ENCODE data around the gene FAM174C. TPM values are rescaled to one million over a fixed set of nuclear protein-coding genes. Genes with fewer than 3 reads are reported as not detected.

The FAM174C gene
- total RNA-seq, 1 experiment from 2014 or later: 59.4 TPM

DNA sequence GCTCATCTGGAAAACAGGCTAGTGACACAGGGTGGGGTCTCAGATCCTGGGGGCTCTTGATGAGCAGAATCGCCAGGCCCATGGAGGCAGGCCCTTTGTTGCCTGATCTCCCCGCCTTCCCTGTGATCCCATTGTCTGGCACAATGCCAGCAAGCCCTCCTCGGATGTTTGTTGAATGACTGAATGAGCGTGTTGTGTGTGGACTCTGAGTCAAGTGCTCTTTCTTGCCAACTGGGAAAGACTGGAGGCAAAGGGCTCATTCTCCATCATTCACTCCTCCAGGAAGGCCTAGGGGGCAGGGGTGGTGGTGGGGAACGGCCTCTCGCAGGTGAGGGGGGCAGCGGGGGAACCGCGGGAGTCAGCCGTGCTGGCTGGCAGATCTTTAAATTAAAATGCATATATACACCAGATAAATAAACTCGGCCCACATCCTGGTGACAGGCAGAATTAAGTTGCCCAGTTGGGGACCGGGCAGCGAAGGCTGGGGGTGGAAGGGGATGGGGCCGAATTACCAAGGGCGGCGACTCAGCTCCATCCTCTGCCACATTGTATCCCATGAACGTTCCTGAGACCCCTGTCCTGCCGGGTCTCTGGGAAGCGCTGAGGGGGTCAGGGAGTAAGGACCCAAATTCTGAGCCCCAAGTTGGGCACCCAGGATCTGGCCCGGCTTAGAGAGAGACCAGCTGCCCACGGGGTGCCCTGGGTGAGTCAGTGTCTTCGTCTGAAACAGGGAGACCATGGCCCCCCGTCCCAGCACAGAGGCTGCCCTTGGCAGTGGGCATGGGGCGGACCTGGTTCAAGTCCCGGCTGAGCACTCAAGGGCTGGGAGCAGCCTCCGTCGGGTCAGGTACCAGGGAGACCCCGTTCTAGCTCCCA lies 34.9 kb downstream of the FAM174C start:
- POLR2A ChIA-PET: no interaction called here

DNA sequence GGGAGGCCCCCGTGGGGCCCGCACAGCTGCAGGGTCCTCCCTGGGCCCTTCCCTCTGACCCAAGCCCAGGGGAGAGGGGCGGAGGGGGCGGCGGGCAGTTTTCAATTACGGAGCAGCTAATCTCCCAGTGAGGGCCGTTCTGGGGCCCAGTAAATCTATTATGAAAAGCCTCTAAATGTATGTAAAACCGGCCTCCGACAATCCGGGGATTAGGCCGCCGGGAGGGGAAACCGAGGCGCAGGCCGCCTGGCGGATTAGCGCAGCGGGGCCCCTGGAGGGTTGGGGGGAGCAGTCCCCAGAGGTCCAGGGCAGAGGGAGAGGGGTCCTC lies 35.5 kb downstream of the FAM174C start:
- no peak for TF ChIP-seq TEAD1 (CRISPR knock-in tag; IDR thresholded peaks at IDR 0.05)
- ATAC-seq (no peak), DNase-seq (ENCODE audit: low spot score) (no peak)
- H3K27ac Mint-ChIP-seq: no peak overlapping the region
- H3K4me3 Mint-ChIP-seq: no peak overlapping the region
- no peaks in the 10 kb centered on the region for H3K4me1 Mint-ChIP-seq
- ChIA-PET POLR2A (no interaction called here), CTCF (interaction anchor here (0.6 to 2.5 kb wide), 6 partner anchors 19 to 708 kb away, joined by 3 to 10 read pairs (median 4); no protein-coding TSS in a partner anchor)
- peaks cover 7% of the 10 kb centered on the region; the same call in 1 of the 2 replicates for H3K27me3 Mint-ChIP-seq (ENCODE audit: low read depth)
- no peaks in the 10 kb centered on the region for H3K36me3 Mint-ChIP-seq
- H3K9me3 Mint-ChIP-seq: no peaks in the 10 kb centered on the region

More for the DNA sequence above, 34.9 kb downstream of the FAM174C start:
- DNase-seq (ENCODE audit: low spot score): no peak
- CTCF ChIA-PET: interaction anchor here (1.2 to 2.5 kb wide), 2 partner anchors 30 to 134 kb away, joined by 3 to 10 read pairs; no protein-coding TSS in a partner anchor
- Mint-ChIP-seq H3K4me3 (no peak overlapping the region), H3K27ac (no peak overlapping the region), H3K27me3 (ENCODE audit: low read depth) (peaks cover 4% of the 10 kb centered on the region; the same call in 1 of the 2 replicates), H3K36me3 (no peaks in the 10 kb centered on the region), H3K9me3 (no peaks in the 10 kb centered on the region), H3K4me1 (no peaks in the 10 kb centered on the region)
- TF ChIP-seq NR1H2 (CRISPR knock-in tag; IDR thresholded peaks at IDR 0.05) (no peak), GTF2I (CRISPR knock-in tag; conservative IDR thresholded peaks at IDR 0.05) (peak; percentile 52; the same call in 1 of the 2 replicates), CREM (CRISPR knock-in tag; IDR thresholded peaks at IDR 0.05) (no peak), ZNF425 (CRISPR knock-in tag; conservative IDR thresholded peaks at IDR 0.05) (no peak), ESRRA (CRISPR knock-in tag; IDR thresholded peaks at IDR 0.05; ENCODE audit: borderline replicate concordance) (no peak), ATF1 (CRISPR knock-in tag; IDR thresholded peaks at IDR 0.05) (no peak)
- no peak for ATAC-seq

- ChIA-PET CTCF (interaction anchor here (0.6 to 2.5 kb wide), 8 partner anchors 19 to 708 kb away, joined by 3 to 10 read pairs (median 4); no protein-coding TSS in a partner anchor), POLR2A (interaction anchor here (1.2 kb wide), 1 partner anchor 14 kb away, joined by 3 read pairs; no protein-coding TSS in a partner anchor)
- DNase-seq (ENCODE audit: low spot score): no peak
- Mint-ChIP-seq H3K4me3 (no peak overlapping the region), H3K27ac (no peak overlapping the region), H3K36me3 (no peaks in the 10 kb centered on the region), H3K4me1 (no peaks in the 10 kb centered on the region), H3K9me3 (no peaks in the 10 kb centered on the region), H3K27me3 (ENCODE audit: low read depth) (peaks cover 13% of the 10 kb centered on the region)
- ATAC-seq: no peak
- TF ChIP-seq NFE2L1 (CRISPR knock-in tag; IDR thresholded peaks at IDR 0.05) (no peak), ZBTB21 (CRISPR knock-in tag; IDR thresholded peaks at IDR 0.05; ENCODE audit: borderline replicate concordance) (no peak), NFYB (CRISPR knock-in tag; conservative IDR thresholded peaks at IDR 0.05; ENCODE audit: low read depth) (no peak), ZNF425 (CRISPR knock-in tag; conservative IDR thresholded peaks at IDR 0.05) (no peak), NR3C1 (CRISPR knock-in tag; conservative IDR thresholded peaks at IDR 0.05; ENCODE audit: low read depth) (no peak), ZNF396 (CRISPR knock-in tag; IDR thresholded peaks at IDR 0.05; ENCODE audit: borderline replicate concordance) (no peak), ZNF317 (CRISPR knock-in tag; IDR thresholded peaks at IDR 0.05; ENCODE audit: borderline replicate concordance, low read depth) (no peak), ATF1 (CRISPR knock-in tag; IDR thresholded peaks at IDR 0.05) (no peak), STAT6 (CRISPR knock-in tag; conservative IDR thresholded peaks at IDR 0.05; ENCODE audit: low read depth) (no peak), ZNF232 (CRISPR knock-in tag; IDR thresholded peaks at IDR 0.05) (no peak), FOXJ3 (CRISPR knock-in tag; IDR thresholded peaks at IDR 0.05; ENCODE audit: borderline replicate concordance) (no peak), AFF4 (CRISPR knock-in tag; IDR thresholded peaks at IDR 0.05; ENCODE audit: borderline replicate concordance) (no peak), ZNF671 (CRISPR knock-in tag; IDR thresholded peaks at IDR 0.05) (no peak)
Measured at GRCh38 chr19:1311543-1312091, 36.3 kb downstream of the FAM174C start.

Data from WTC11 (cell line).